Esophagus squamous epithelium (tissue), 5 donors: ENCODE results near the gene COL4A1. TPM values are rescaled to one million over a fixed set of nuclear protein-coding genes. Genes with fewer than 3 reads are reported as not detected.

Experiments
- DNase-seq: peaks from one replicate; lab custom pipeline; 2025; lab: John Stamatoyannopoulos, UW
- H3K27ac ChIP-seq, 4 donors: fragments of 200-600 bp; sonication (generic); one replicate each; pipeline ENCODE4 v1.5.1; 2016 to 2019; ENCODE audit warnings: mild to moderate bottlenecking in 1 of 4
- H3K27me3 ChIP-seq, 4 donors: fragments of 200-600 bp; sonication (generic); 1 replicate in 3 of 4; 2 replicates in 1 of 4; pipeline versions ENCODE4 v1.5.1 to v1.6.0; 2017 to 2021; ENCODE audit warnings: antibody characterized with exemption in 1 of 4
- H3K36me3 ChIP-seq, 3 donors: fragments of 200-600 bp; sonication (generic); one replicate each; pipeline ENCODE4 v1.5.1; 2016 to 2019
- H3K4me1 ChIP-seq, 3 donors: fragments of 200-600 bp; sonication (generic); one replicate each; pipeline ENCODE4 v1.5.1; 2017 to 2019
- H3K4me3 ChIP-seq, 4 donors: fragments of 200-600 bp; sonication (generic); 1 replicate in 3 of 4; 2 replicates in 1 of 4; pipeline ENCODE4 v1.5.1; 2016 to 2019; ENCODE audit warnings: mild to moderate bottlenecking in 2 of 4, moderate library complexity in 1 of 4
- H3K9me3 ChIP-seq, 3 donors: fragments of 200-600 bp; sonication (generic); one replicate each; pipeline ENCODE4 v1.5.1; 2016 to 2019
- CTCF ChIP-seq, 6 experiments: fragments of 450-650 bp in 4 of 6; fragments of 200-600 bp in 2 of 6; sonication (generic) in 2 of 6; IDR thresholded peaks; one replicate each; pipeline ENCODE4 v1.5.1; 2016 to 2019; ENCODE audit warnings: antibody characterized with exemption in 6 of 6, mild to moderate bottlenecking in 4 of 6, moderate library complexity in 4 of 6
- POLR2A ChIP-seq, 4 donors: fragments of 450-650 bp; IDR thresholded peaks; one replicate each; pipeline ENCODE4 v1.6.1; 2017; ENCODE audit warnings: antibody characterized with exemption in 4 of 4, mild to moderate bottlenecking in 4 of 4, moderate library complexity in 3 of 4
- WGBS, 2 donors: methylation state at CpG; one replicate each; pipeline ENCODE4 v1.1.5; 2018; 5-methylcytosine and 5-hydroxymethylcytosine counted together
- intact Hi-C: fragments of 100-400 bp; cut with DNase I; formaldehyde crosslinking; loops from one replicate; pipeline ENCODE4 v1.15.0; 2022
- total RNA-seq, 4 donors: library from RNA; depleted of rRNA; stranded (reverse); fragments of >200 nt; gene quantifications; one replicate each; pipeline ENCODE4 v1.1.0, GENCODE V29; 2016
- donor health status: DM: yes; HTN: yes; CAD: no.

Gene COL4A1
- total RNA-seq, 4 donors from 2014 or later: 8.9 to 97.1 (median 40.2) TPM

DNA sequence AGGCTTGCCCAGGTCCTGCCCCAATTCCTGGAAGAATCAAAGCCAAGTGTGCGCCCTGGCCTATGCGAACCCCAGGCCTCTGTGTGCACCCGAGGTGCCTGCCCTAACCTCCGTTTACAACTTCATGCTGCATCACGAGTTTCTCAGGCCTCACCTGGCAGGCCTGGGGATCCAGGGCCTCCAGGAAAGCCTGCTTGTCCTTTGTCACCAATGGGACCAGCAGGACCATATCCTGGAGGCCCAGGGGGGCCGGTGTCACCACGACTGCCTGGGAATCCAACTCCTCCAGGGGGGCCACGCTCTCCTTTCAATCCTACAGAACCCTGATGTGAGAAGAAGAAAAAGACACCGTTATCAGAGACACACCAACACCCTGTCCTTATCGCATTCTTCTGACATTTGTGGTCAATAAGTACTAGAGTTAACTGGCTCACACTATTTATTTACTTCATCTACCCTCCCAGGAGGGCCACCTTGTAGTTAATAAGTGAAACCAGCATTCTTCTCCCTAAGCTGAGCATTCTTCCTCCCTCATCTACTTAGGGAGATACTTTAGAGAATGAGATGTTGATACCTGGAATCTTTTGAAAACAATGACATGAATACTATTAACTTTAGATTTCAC lies 120.6 kb downstream of the COL4A1 start:
- H3K4me1 ChIP-seq: no peaks in the 10 kb centered on the region
- H3K9me3 ChIP-seq: no peaks in the 10 kb centered on the region
- no peak overlapping the region for H3K4me3 ChIP-seq
- DNase-seq: no peak
- WGBS, 2 donors: 82 to 83% methylated on average over 3 to 9 of the region's 10 CpGs
- no peak overlapping the region for H3K27ac ChIP-seq
- peaks cover 0 to 69% (median 0%) of the 10 kb centered on the region in 3 donors for H3K36me3 ChIP-seq
- H3K27me3 ChIP-seq: no peaks in the 10 kb centered on the region
- intact Hi-C loops: no loop called here
- TF ChIP-seq POLR2A (IDR thresholded peaks at IDR 0.05) (no peak), CTCF (IDR thresholded peaks at IDR 0.05) (no peak)

GRCh38 chr13:110185696-110186095 lies 121.3 kb downstream of the COL4A1 start:
- Histone ChIP-seq H3K9me3 (no peaks in the 10 kb centered on the region), H3K4me3 (no peak overlapping the region), H3K27me3 (no peaks in the 10 kb centered on the region), H3K4me1 (no peaks in the 10 kb centered on the region), H3K27ac (no peak overlapping the region), H3K36me3 (peaks cover 0 to 72% (median 0%) of the 10 kb centered on the region in 3 donors)
- no peak for DNase-seq
- TF ChIP-seq CTCF (IDR thresholded peaks at IDR 0.05) (no peak), POLR2A (IDR thresholded peaks at IDR 0.05) (no peak)
- intact Hi-C loops: no loop called here
- 82 to 86% methylated on average over 11 to 12 of the region's 16 CpGs for WGBS, 2 donors

- peaks cover 0 to 78% (median 4%) of the 10 kb centered on the region in 3 donors for H3K36me3 ChIP-seq
- no peak for DNase-seq
- 69 to 85% methylated on average over 4 to 5 of the region's 7 CpGs for WGBS, 2 donors
Measured at GRCh38 chr13:110183910-110184309, 123.0 kb downstream of the COL4A1 start.

DNA sequence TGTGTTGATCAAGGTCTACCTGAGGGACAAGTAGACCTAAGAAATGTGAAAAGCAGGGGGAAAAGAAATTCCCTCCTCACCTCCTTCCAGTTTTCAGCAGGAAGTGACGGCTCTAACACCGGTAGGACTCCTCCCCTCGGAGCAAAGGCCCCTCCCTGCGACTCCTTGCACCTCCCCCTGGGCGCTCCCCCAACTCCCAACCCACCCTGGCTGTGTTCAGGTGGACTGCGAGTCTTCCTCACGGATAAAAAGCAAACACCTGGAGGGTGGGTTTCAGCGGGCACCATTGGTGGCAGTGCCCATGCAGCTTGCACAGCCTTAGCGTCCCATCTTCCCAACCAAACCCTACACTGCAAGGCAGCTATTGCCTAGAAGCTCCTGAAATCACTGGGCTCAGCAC lies 124.5 kb downstream of the COL4A1 start:
- Histone ChIP-seq H3K4me1 (no peaks in the 10 kb centered on the region), H3K9me3 (no peaks in the 10 kb centered on the region), H3K27me3 (no peaks in the 10 kb centered on the region), H3K4me3 (no peak overlapping the region), H3K36me3 (peaks cover 5 to 89% (median 13%) of the 10 kb centered on the region in 3 donors), H3K27ac (no peak overlapping the region)
- intact Hi-C loops: no loop called here
- no peak for DNase-seq
- TF ChIP-seq POLR2A (IDR thresholded peaks at IDR 0.05) (no peak), CTCF (IDR thresholded peaks at IDR 0.05) (no peak)
- 91 to 92% methylated on average over 4 to 6 of the region's 9 CpGs for WGBS, 2 donors

More at GRCh38 chr13:110183910-110184309, 123.0 kb downstream of the COL4A1 start:
- Histone ChIP-seq H3K27ac (no peak overlapping the region), H3K4me1 (no peaks in the 10 kb centered on the region), H3K27me3 (no peaks in the 10 kb centered on the region), H3K9me3 (no peaks in the 10 kb centered on the region), H3K4me3 (no peak overlapping the region)
- intact Hi-C loops: no loop called here
- TF ChIP-seq CTCF (IDR thresholded peaks at IDR 0.05): no peak
- no peak for TF ChIP-seq POLR2A (IDR thresholded peaks at IDR 0.05)

GRCh38 chr13:110182003-110182402 lies 125.0 kb downstream of the COL4A1 start:
- Histone ChIP-seq H3K27ac (no peak overlapping the region), H3K4me3 (no peak overlapping the region), H3K27me3 (no peaks in the 10 kb centered on the region), H3K9me3 (no peaks in the 10 kb centered on the region), H3K4me1 (no peaks in the 10 kb centered on the region), H3K36me3 (peaks cover 5 to 91% (median 15%) of the 10 kb centered on the region in 3 donors)
- 83 to 87% methylated on average over 4 to 6 of the region's 11 CpGs for WGBS, 2 donors
- TF ChIP-seq CTCF (IDR thresholded peaks at IDR 0.05) (no peak), POLR2A (IDR thresholded peaks at IDR 0.05) (no peak)
- intact Hi-C loops: no loop called here
- no peak for DNase-seq
